Measurements from ENCODE around the gene HERC6. TPM values are rescaled to one million over a fixed set of nuclear protein-coding genes. Genes with fewer than 3 reads are reported as not detected.
"Not testable (repeated sequence)": the region's sequence is repeated elsewhere in the genome, so short reads cannot be mapped to it uniquely, and the experiment has no call there.

The HERC6 gene
- total and polyA plus RNA-seq, 2 experiments from 2014 or later, result 7.7 to 11.5 TPM

- DNase-seq (ENCODE audit: low read depth in 1 of 2, low spot score in 1 of 2), result peak; percentile 55 to 66
- not testable (repeated sequence) for H3K4me1 ChIP-seq (ENCODE audit: low read depth); H3K27me3 ChIP-seq; H3K4me3 ChIP-seq; H3K9me3 ChIP-seq (ENCODE audit: low read depth); H3K36me3 ChIP-seq; H3K27ac ChIP-seq
- TF ChIP-seq CTCF (IDR thresholded peaks at IDR 0.05; ENCODE audit: low read depth, low read length), result peak; percentile 67
Measured at GRCh38 chr4:88369180-88369812, 9.4 kb upstream of the HERC6 start.

- no peaks in the 10 kb centered on the region for H3K36me3 ChIP-seq
- no peak overlapping the region for H3K27ac ChIP-seq
- no peak overlapping the region for H3K4me3 ChIP-seq
- TF ChIP-seq CTCF (IDR thresholded peaks at IDR 0.05; ENCODE audit: low read depth, low read length), result no peak
- no peak for DNase-seq (ENCODE audit: low read depth in 1 of 2, low spot score in 1 of 2)
- no peaks in the 10 kb centered on the region for H3K9me3 ChIP-seq (ENCODE audit: low read depth)
- no peaks in the 10 kb centered on the region for H3K4me1 ChIP-seq (ENCODE audit: low read depth)
- H3K27me3 ChIP-seq, result peaks cover 14% of the 10 kb centered on the region
Measured at GRCh38 chr4:88381123-88381522, 2.5 kb downstream of the HERC6 start.

GRCh38 chr4:88382621-88383020, 4.0 kb downstream of the HERC6 start:
- H3K4me1 ChIP-seq (ENCODE audit: low read depth), result no peaks in the 10 kb centered on the region
- no peak for DNase-seq (ENCODE audit: low read depth in 1 of 2, low spot score in 1 of 2)
- H3K9me3 ChIP-seq (ENCODE audit: low read depth), result no peaks in the 10 kb centered on the region
- peaks cover 9% of the 10 kb centered on the region for H3K27me3 ChIP-seq
- no peak overlapping the region for H3K27ac ChIP-seq
- no peaks in the 10 kb centered on the region for H3K36me3 ChIP-seq
- no peak for TF ChIP-seq CTCF (IDR thresholded peaks at IDR 0.05; ENCODE audit: low read depth, low read length)
- H3K4me3 ChIP-seq, result no peak overlapping the region

- Histone ChIP-seq H3K36me3 (no peaks in the 10 kb centered on the region), H3K4me1 (ENCODE audit: low read depth) (no peaks in the 10 kb centered on the region), H3K27ac (no peak overlapping the region), H3K9me3 (ENCODE audit: low read depth) (no peaks in the 10 kb centered on the region), H3K27me3 (no peaks in the 10 kb centered on the region), H3K4me3 (no peak overlapping the region)
- no peak for TF ChIP-seq CTCF (IDR thresholded peaks at IDR 0.05; ENCODE audit: low read depth, low read length)
- no peak for DNase-seq (ENCODE audit: low read depth in 1 of 2, low spot score in 1 of 2)
Measured at GRCh38 chr4:88390128-88390527, 11.5 kb downstream of the HERC6 start.

- H3K36me3 ChIP-seq, result no peaks in the 10 kb centered on the region
- no peaks in the 10 kb centered on the region for H3K4me1 ChIP-seq (ENCODE audit: low read depth)
- H3K27ac ChIP-seq, result no peak overlapping the region
- H3K4me3 ChIP-seq, result no peak overlapping the region
- DNase-seq (ENCODE audit: low read depth in 1 of 2, low spot score in 1 of 2), result no peak
- no peak for TF ChIP-seq CTCF (IDR thresholded peaks at IDR 0.05; ENCODE audit: low read depth, low read length)
- no peaks in the 10 kb centered on the region for H3K27me3 ChIP-seq
- no peaks in the 10 kb centered on the region for H3K9me3 ChIP-seq (ENCODE audit: low read depth)
Measured at GRCh38 chr4:88391703-88392102, 13.1 kb downstream of the HERC6 start.

Data from cardiac muscle cell (in vitro differentiated cells and primary cell).